B cell (primary cell): ENCODE results near the gene LENG1. TPM values are rescaled to one million over a fixed set of nuclear protein-coding genes. Genes with fewer than 3 reads are reported as not detected.

Experiments used
- ATAC-seq: fragments of 200-7000 bp; cut with Tn5 transposase; one replicate; pipeline ENCODE4 v1.10.0; 2021; ENCODE audit warnings: low read depth, mild to moderate bottlenecking, moderate number of reproducible peaks, moderate library complexity
- CTCF ChIA-PET: fragments of 350-600 bp; sonication (Branson Sonifier 250); formaldehyde crosslinking; loops from one replicate; lab custom pipeline; 2021; ENCODE audit warnings: antibody characterized with exemption, inconsistent platforms; lab: Charles Lee
- POLR2A ChIA-PET: fragments of 350-600 bp; sonication (Branson Sonifier 250); formaldehyde crosslinking; loops from one replicate; lab custom pipeline; 2021; ENCODE audit warnings: antibody characterized with exemption; lab: Charles Lee
- DNase-seq: peaks from one replicate; pipeline ENCODE4 v3.0.0; 2013
- H2AFZ ChIP-seq: 2 replicates; pipeline ENCODE4 v1.6.1; 2012; ENCODE audit warnings: mild to moderate bottlenecking, low read depth, low read length; ENCODE audit not compliant: insufficient read depth, poor library complexity, severe bottlenecking
- H3K27ac ChIP-seq, 2 donors: 1 replicate in 1 of 2; 2 replicates in 1 of 2; pipeline ENCODE4 v1.5.1; 2012 to 2013; ENCODE audit warnings: low read length in 2 of 2, mild to moderate bottlenecking in 2 of 2, moderate library complexity in 1 of 2
- H3K27me3 ChIP-seq, 4 experiments: fragments of 200-600 bp in 1 of 4; sonication (generic) in 1 of 4; replicated peaks in 1 of 4; 1 replicate in 2 of 4; 2 replicates in 2 of 4; pipeline versions ENCODE4 v1.6.1 to v1.7.0; 2013 to 2016; ENCODE audit warnings: low read length in 3 of 4, mild to moderate bottlenecking in 2 of 4, mixed read lengths in 1 of 4, moderate library complexity in 1 of 4; ENCODE audit not compliant: insufficient read depth in 4 of 4, control insufficient read depth in 3 of 4; ENCODE audit errors: control extremely low read depth in 1 of 4
- H3K36me3 ChIP-seq, 2 experiments: replicated peaks in 1 of 2; 1 replicate in 1 of 2; 2 replicates in 1 of 2; pipeline versions ENCODE4 v1.6.1 to v1.7.1; 2013; ENCODE audit warnings: low read length in 1 of 2; ENCODE audit not compliant: insufficient read depth in 2 of 2, control insufficient read depth in 1 of 2; ENCODE audit errors: control extremely low read depth in 1 of 2, extremely low read depth in 1 of 2
- H3K4me1 ChIP-seq, 2 donors: fragments of 200-600 bp in 1 of 2; sonication (generic) in 1 of 2; 1 replicate in 1 of 2; 2 replicates in 1 of 2; pipeline versions ENCODE4 v1.5.1 to v1.6.1; 2013 to 2017; ENCODE audit warnings: low read length in 2 of 2; ENCODE audit not compliant: control insufficient read depth in 2 of 2, insufficient read depth in 2 of 2
- H3K4me2 ChIP-seq: replicated peaks from 2 replicates; pipeline ENCODE3; 2012; ENCODE audit warnings: mild to moderate bottlenecking, low read depth, low read length; ENCODE audit not compliant: poor library complexity, severe bottlenecking
- H3K4me3 ChIP-seq, 5 experiments: fragments of 200-600 bp in 1 of 5; sonication (generic) in 1 of 5; 1 replicate in 3 of 5; 2 replicates in 2 of 5; pipeline versions ENCODE4 v1.5.1 to v1.7.0; 2011 to 2016; ENCODE audit warnings: low read length in 4 of 5, mild to moderate bottlenecking in 4 of 5, low read depth in 2 of 5, control low read depth in 1 of 5, moderate library complexity in 1 of 5; ENCODE audit not compliant: insufficient read depth in 1 of 5; ENCODE audit errors: control extremely low read depth in 1 of 5, extremely low read depth in 1 of 5
- H3K79me2 ChIP-seq: fragments of 200-600 bp; sonication (generic); one replicate; pipeline ENCODE4 v1.6.0; 2016; ENCODE audit warnings: low read length; ENCODE audit not compliant: control insufficient read depth, insufficient read depth
- H3K9ac ChIP-seq: fragments of 200-600 bp; sonication (generic); 2 replicates; pipeline ENCODE4 v1.6.1; 2017; ENCODE audit warnings: mild to moderate bottlenecking, low read length, moderate library complexity
- H3K9me3 ChIP-seq, 3 donors: one replicate each; pipeline versions ENCODE4 v1.6.1 to v1.7.1; 2013; ENCODE audit warnings: low read length in 2 of 3; ENCODE audit not compliant: control insufficient read depth in 2 of 3, insufficient read depth in 1 of 3; ENCODE audit errors: control extremely low read depth in 1 of 3
- H4K20me1 ChIP-seq: 2 replicates; pipeline ENCODE4 v1.6.0; 2012; ENCODE audit warnings: mild to moderate bottlenecking, low read length; ENCODE audit not compliant: insufficient read depth, control insufficient read depth, poor library complexity, severe bottlenecking
- H3K27ac Mint-ChIP-seq: one replicate; pipeline ENCODE4 v1.8.0; 2021; ENCODE audit warnings: mixed read lengths
- H3K27me3 Mint-ChIP-seq: one replicate; pipeline ENCODE4 v1.8.0; 2021; ENCODE audit warnings: mixed read lengths
- H3K4me1 Mint-ChIP-seq: one replicate; pipeline ENCODE4 v1.8.0; 2021; ENCODE audit warnings: mixed read lengths
- H3K4me3 Mint-ChIP-seq: one replicate; pipeline ENCODE4 v1.8.0; 2021; ENCODE audit warnings: mixed read lengths
- H3K9me3 Mint-ChIP-seq: one replicate; pipeline ENCODE4 v1.8.0; 2022; ENCODE audit warnings: mixed read lengths; ENCODE audit not compliant: insufficient read depth
- EZH2 ChIP-seq: IDR thresholded peaks from 2 replicates; pipeline ENCODE4 v1.6.1; 2012; ENCODE audit warnings: borderline replicate concordance, low read depth, mild to moderate bottlenecking, moderate library complexity, low read length; ENCODE audit not compliant: insufficient read depth, poor library complexity, severe bottlenecking
- WGBS: methylation state at CpG from one replicate; pipeline ENCODE4 v1.1.5; 2013; ENCODE audit warnings: missing lambda C conversion rate; ENCODE audit not compliant: insufficient coverage; 5-methylcytosine and 5-hydroxymethylcytosine counted together
- intact Hi-C: fragments of 100-400 bp; cut with micrococcal nuclease; formaldehyde crosslinking; loops from one replicate; pipeline ENCODE4 v1.10.0; 2022
- polyA plus RNA-seq: library from polyadenylated mRNA; depleted of rRNA; stranded (reverse); fragments of >200 nt; gene quantifications from 2 replicates; pipeline ENCODE4 v1.2.3, GENCODE V29; 2012
- total RNA-seq, 2 donors: library from RNA; stranded (reverse); fragments of 120-200 nt in 1 of 2; gene quantifications; 1 replicate in 1 of 2; 2 replicates in 1 of 2; pipeline versions ENCODE4 v1.2.3 to v1.2.4, GENCODE V29; 2013 to 2022
- TF ChIP-seq, protein P1 (sequence below): fragments of 200-600 bp; IDR thresholded peaks from one replicate; pipeline ENCODE4 v1.8.0; 2022; ENCODE audit warnings: antibody characterized with exemption, mild to moderate bottlenecking

The LENG1 gene
- total and polyA plus RNA-seq, 2 donors (not counting 1 experiment from before 2014, with no cell fraction given) = 9.2 to 16.5 TPM

- Histone ChIP-seq H3K4me3 (no peak overlapping the region), H3K9ac (no peak overlapping the region), H4K20me1 (peaks cover 7% of the 10 kb centered on the region), H3K79me2 (no peaks in the 10 kb centered on the region), H2AFZ (no peak overlapping the region), H3K4me1 (peaks cover 3 to 6% of the 10 kb centered on the region in 2 donors), H3K4me2 (no peak overlapping the region), H3K9me3 (no peaks in the 10 kb centered on the region), H3K36me3 (peaks cover 1 to 6% of the 10 kb centered on the region in 2 experiments), H3K27me3 (peaks cover 0 to 4% (median 0%) of the 10 kb centered on the region in 4 experiments), H3K27ac (no peak overlapping the region)
- peak; percentile 53 for DNase-seq
- 91% methylated on average over 23 of the region's 23 CpGs for WGBS
- no peak overlapping the region for H3K4me3 Mint-ChIP-seq
- POLR2A ChIA-PET = no interaction called here
- CTCF ChIA-PET = no interaction called here
- TF ChIP-seq, protein P1, sequence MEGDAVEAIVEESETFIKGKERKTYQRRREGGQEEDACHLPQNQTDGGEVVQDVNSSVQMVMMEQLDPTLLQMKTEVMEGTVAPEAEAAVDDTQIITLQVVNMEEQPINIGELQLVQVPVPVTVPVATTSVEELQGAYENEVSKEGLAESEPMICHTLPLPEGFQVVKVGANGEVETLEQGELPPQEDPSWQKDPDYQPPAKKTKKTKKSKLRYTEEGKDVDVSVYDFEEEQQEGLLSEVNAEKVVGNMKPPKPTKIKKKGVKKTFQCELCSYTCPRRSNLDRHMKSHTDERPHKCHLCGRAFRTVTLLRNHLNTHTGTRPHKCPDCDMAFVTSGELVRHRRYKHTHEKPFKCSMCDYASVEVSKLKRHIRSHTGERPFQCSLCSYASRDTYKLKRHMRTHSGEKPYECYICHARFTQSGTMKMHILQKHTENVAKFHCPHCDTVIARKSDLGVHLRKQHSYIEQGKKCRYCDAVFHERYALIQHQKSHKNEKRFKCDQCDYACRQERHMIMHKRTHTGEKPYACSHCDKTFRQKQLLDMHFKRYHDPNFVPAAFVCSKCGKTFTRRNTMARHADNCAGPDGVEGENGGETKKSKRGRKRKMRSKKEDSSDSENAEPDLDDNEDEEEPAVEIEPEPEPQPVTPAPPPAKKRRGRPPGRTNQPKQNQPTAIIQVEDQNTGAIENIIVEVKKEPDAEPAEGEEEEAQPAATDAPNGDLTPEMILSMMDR = no peak
- no peak for TF ChIP-seq EZH2
- ATAC-seq = peak; percentile 80
- no peak overlapping the region for H3K27ac Mint-ChIP-seq
- no peaks in the 10 kb centered on the region for H3K27me3 Mint-ChIP-seq
- H3K4me1 Mint-ChIP-seq = peaks cover under 1% of the 10 kb centered on the region
- no peaks in the 10 kb centered on the region for H3K9me3 Mint-ChIP-seq
- intact Hi-C loops = no loop called here
Measured at GRCh38 chr19:54178581-54179261, 19.2 kb upstream of the LENG1 start.
